ENCODE measurements around the gene OR2AG2. TPM values are rescaled to one million over a fixed set of nuclear protein-coding genes. Genes with fewer than 3 reads are reported as not detected.

Gene OR2AG2
- polyA plus RNA-seq, 3 donors from 2014 or later = not detected

GRCh38 chr11:6755953-6756347, 15.8 kb downstream of the OR2AG2 start:
- Mint-ChIP-seq H3K9me3 (no peaks in the 10 kb centered on the region), H3K4me1 (no peaks in the 10 kb centered on the region), H3K36me3 (no peaks in the 10 kb centered on the region), H3K4me3 (no peak overlapping the region), H3K27me3 (ENCODE audit: low read depth in 3 of 3) (peaks cover 0 to 1% (median 0%) of the 10 kb centered on the region in 3 donors), H3K27ac (no peak overlapping the region)
- DNase-seq = no peak

- peak; percentile 32 to 48 (median 33) for DNase-seq
- no peak overlapping the region for H3K4me3 Mint-ChIP-seq
- H3K27me3 Mint-ChIP-seq (ENCODE audit: low read depth in 3 of 3) = peaks cover 0 to 1% (median 0%) of the 10 kb centered on the region in 3 donors
- H3K9me3 Mint-ChIP-seq = no peaks in the 10 kb centered on the region
- H3K36me3 Mint-ChIP-seq = no peaks in the 10 kb centered on the region
- H3K4me1 Mint-ChIP-seq = no peaks in the 10 kb centered on the region
- H3K27ac Mint-ChIP-seq = no peak overlapping the region
Observed at GRCh38 chr11:6755303-6755952, 16.3 kb downstream of the OR2AG2 start.

GRCh38 chr11:6747097-6747668, 24.6 kb downstream of the OR2AG2 start:
- H3K9me3 Mint-ChIP-seq = no peaks in the 10 kb centered on the region
- H3K27me3 Mint-ChIP-seq (ENCODE audit: low read depth in 3 of 3) = no peaks in the 10 kb centered on the region
- H3K36me3 Mint-ChIP-seq = peaks cover 0 to 6% (median 0%) of the 10 kb centered on the region in 3 donors
- H3K4me3 Mint-ChIP-seq = no peak overlapping the region
- H3K4me1 Mint-ChIP-seq = no peaks in the 10 kb centered on the region
- H3K27ac Mint-ChIP-seq = no peak overlapping the region
- DNase-seq = no peak

GRCh38 chr11:6746626-6747025, 25.1 kb downstream of the OR2AG2 start:
- Mint-ChIP-seq H3K4me1 (no peaks in the 10 kb centered on the region), H3K27me3 (ENCODE audit: low read depth in 3 of 3) (no peaks in the 10 kb centered on the region), H3K27ac (no peak overlapping the region), H3K9me3 (no peaks in the 10 kb centered on the region), H3K36me3 (peaks cover 0 to 6% (median 0%) of the 10 kb centered on the region in 3 donors), H3K4me3 (no peak overlapping the region)
- no peak for DNase-seq

- no peaks in the 10 kb centered on the region for H3K27me3 Mint-ChIP-seq (ENCODE audit: low read depth in 3 of 3)
- H3K36me3 Mint-ChIP-seq = peaks cover 0 to 6% (median 0%) of the 10 kb centered on the region in 3 donors
- peak; percentile 63 to 69 (median 65) for DNase-seq
- no peak overlapping the region for H3K4me3 Mint-ChIP-seq
- H3K4me1 Mint-ChIP-seq = no peaks in the 10 kb centered on the region
- H3K9me3 Mint-ChIP-seq = no peaks in the 10 kb centered on the region
- H3K27ac Mint-ChIP-seq = no peak overlapping the region
Observed at GRCh38 chr11:6746086-6746618, 25.6 kb downstream of the OR2AG2 start.

- H3K4me1 Mint-ChIP-seq = peaks cover 0 to 5% of the 10 kb centered on the region in 2 donors
- peak; percentile 24 to 34 (median 25) for DNase-seq
- H3K9me3 Mint-ChIP-seq = no peaks in the 10 kb centered on the region
Observed at GRCh38 chr11:6745465-6746015, 26.2 kb downstream of the OR2AG2 start.

GRCh38 chr11:6745018-6745417, 26.8 kb downstream of the OR2AG2 start:
- Mint-ChIP-seq H3K4me1 (peaks cover 3 to 10% of the 10 kb centered on the region in 2 donors), H3K9me3 (no peaks in the 10 kb centered on the region), H3K4me3 (no peak overlapping the region), H3K27me3 (ENCODE audit: low read depth in 3 of 3) (no peaks in the 10 kb centered on the region), H3K27ac (no peak overlapping the region), H3K36me3 (peaks cover 3 to 10% (median 3%) of the 10 kb centered on the region in 3 donors)
- DNase-seq = no peak

More at GRCh38 chr11:6745465-6746015, 26.2 kb downstream of the OR2AG2 start:
- no peak overlapping the region for H3K4me3 Mint-ChIP-seq
- no peak overlapping the region for H3K27ac Mint-ChIP-seq
- H3K36me3 Mint-ChIP-seq = peaks cover 3 to 10% (median 3%) of the 10 kb centered on the region in 3 donors
- no peaks in the 10 kb centered on the region for H3K27me3 Mint-ChIP-seq (ENCODE audit: low read depth in 3 of 3)

- Mint-ChIP-seq H3K4me3 (no peak overlapping the region), H3K27me3 (ENCODE audit: low read depth in 3 of 3) (peaks cover 0 to 1% (median 0%) of the 10 kb centered on the region in 3 donors), H3K36me3 (peaks cover 3 to 13% (median 6%) of the 10 kb centered on the region in 3 donors), H3K4me1 (peaks cover 29 to 36% of the 10 kb centered on the region in 2 donors), H3K9me3 (no peaks in the 10 kb centered on the region), H3K27ac (peak overlapping the region in 2 of 6 donors; percentile 85 to 92)
- DNase-seq = no peak
Observed at GRCh38 chr11:6742260-6742659, 29.5 kb downstream of the OR2AG2 start.

GRCh38 chr11:6738590-6738989, 33.2 kb downstream of the OR2AG2 start:
- peak overlapping the region; percentile 46 to 91 (median 80) for H3K27ac Mint-ChIP-seq
- peaks cover 66 to 73% of the 10 kb centered on the region in 2 donors for H3K4me1 Mint-ChIP-seq
- peak overlapping the region in 2 of 5 donors; percentile 1 to 67 for H3K4me3 Mint-ChIP-seq
- H3K36me3 Mint-ChIP-seq = peaks cover 4 to 13% (median 10%) of the 10 kb centered on the region in 3 donors
- DNase-seq = no peak
- no peaks in the 10 kb centered on the region for H3K9me3 Mint-ChIP-seq
- H3K27me3 Mint-ChIP-seq (ENCODE audit: low read depth in 3 of 3) = peaks cover 0 to 1% (median 0%) of the 10 kb centered on the region in 3 donors

- Mint-ChIP-seq H3K36me3 (peaks cover 8 to 17% (median 10%) of the 10 kb centered on the region in 3 donors), H3K27ac (peak overlapping the region; percentile 46 to 91 (median 80)), H3K4me3 (peak overlapping the region; percentile 1 to 67 (median 7)), H3K9me3 (no peaks in the 10 kb centered on the region), H3K27me3 (ENCODE audit: low read depth in 3 of 3) (peaks cover 0 to 1% (median 0%) of the 10 kb centered on the region in 3 donors), H3K4me1 (peaks cover 72 to 79% of the 10 kb centered on the region in 2 donors)
- DNase-seq = peak; percentile 70 to 72 (median 71)
Observed at GRCh38 chr11:6737872-6738466, 33.8 kb downstream of the OR2AG2 start.

- peaks cover 7 to 22% (median 17%) of the 10 kb centered on the region in 3 donors for H3K36me3 Mint-ChIP-seq
- no peaks in the 10 kb centered on the region for H3K9me3 Mint-ChIP-seq
- DNase-seq = no peak
- H3K4me1 Mint-ChIP-seq = peaks cover 84 to 88% of the 10 kb centered on the region in 2 donors
- H3K4me3 Mint-ChIP-seq = peak overlapping the region in 1 of 5 donors; percentile 39
- H3K27ac Mint-ChIP-seq = peak overlapping the region; percentile 37 to 88 (median 62)
- peaks cover 0 to 1% (median 0%) of the 10 kb centered on the region in 3 donors for H3K27me3 Mint-ChIP-seq (ENCODE audit: low read depth in 3 of 3)
Observed at GRCh38 chr11:6736495-6737121, 35.2 kb downstream of the OR2AG2 start.

- peak overlapping the region in 2 of 5 donors; percentile 2 to 42 for H3K4me3 Mint-ChIP-seq
Observed at GRCh38 chr11:6735306-6735705, 36.5 kb downstream of the OR2AG2 start.

GRCh38 chr11:6734616-6735015, 37.2 kb downstream of the OR2AG2 start:
- H3K27ac Mint-ChIP-seq = peak overlapping the region; percentile 50 to 95 (median 80)
- no peaks in the 10 kb centered on the region for H3K27me3 Mint-ChIP-seq (ENCODE audit: low read depth in 3 of 3)
- peak overlapping the region in 4 of 5 donors; percentile 18 to 69 (median 38) for H3K4me3 Mint-ChIP-seq
- peaks cover 88 to 97% of the 10 kb centered on the region in 2 donors for H3K4me1 Mint-ChIP-seq
- peaks cover 1 to 19% (median 13%) of the 10 kb centered on the region in 3 donors for H3K36me3 Mint-ChIP-seq
- no peak for DNase-seq
- H3K9me3 Mint-ChIP-seq = no peaks in the 10 kb centered on the region

More at GRCh38 chr11:6735306-6735705, 36.5 kb downstream of the OR2AG2 start:
- DNase-seq = no peak
- Mint-ChIP-seq H3K27me3 (ENCODE audit: low read depth in 3 of 3) (peaks cover 0 to 1% (median 0%) of the 10 kb centered on the region in 3 donors), H3K27ac (peak overlapping the region; percentile 50 to 95 (median 80)), H3K36me3 (peaks cover 3 to 22% (median 13%) of the 10 kb centered on the region in 3 donors), H3K4me1 (peaks cover 89 to 97% of the 10 kb centered on the region in 2 donors), H3K9me3 (no peaks in the 10 kb centered on the region)
